Neural cell (in vitro differentiated cells): ENCODE results near the gene ZBTB7B. TPM values are rescaled to one million over a fixed set of nuclear protein-coding genes. Genes with fewer than 3 reads are reported as not detected.

Experiments used
- H2AFZ ChIP-seq: fragments of 200-600, 300-800 bp; sonication (generic), shearing (Covaris generic); 2 replicates; pipeline ENCODE4 v1.6.0; 2014; ENCODE audit warnings: low read depth, mild to moderate bottlenecking, antibody characterized with exemption, low read length, moderate library complexity
- H3F3A ChIP-seq: fragments of 200-600 bp; shearing (Covaris generic); 2 replicates; pipeline ENCODE4 v1.6.1; 2016; ENCODE audit warnings: mild to moderate bottlenecking, moderate library complexity, mixed read lengths, antibody characterized with exemption, low read length; ENCODE audit not compliant: insufficient read depth, poor library complexity, severe bottlenecking
- H3K27ac ChIP-seq: fragments of 200-600, 300-800 bp; sonication (generic), shearing (Covaris generic); 2 replicates; pipeline ENCODE4 v1.5.1; 2014; ENCODE audit warnings: mild to moderate bottlenecking, low read length, moderate library complexity
- H3K27me3 ChIP-seq: fragments of 300-800, 200-600 bp; sonication (generic), shearing (Covaris generic); 2 replicates; pipeline ENCODE4 v1.6.0; 2014; ENCODE audit warnings: mild to moderate bottlenecking, low read depth, low read length, moderate library complexity; ENCODE audit not compliant: insufficient read depth
- H3K36me3 ChIP-seq: fragments of 300-800, 200-600 bp; sonication (generic), shearing (Covaris generic); 2 replicates; pipeline ENCODE4 v1.5.1; 2014; ENCODE audit warnings: mild to moderate bottlenecking, antibody characterized with exemption, low read length, moderate library complexity; ENCODE audit not compliant: insufficient read depth
- H3K4me2 ChIP-seq: fragments of 300-800, 200-600 bp; sonication (generic), shearing (Covaris generic); 2 replicates; pipeline ENCODE4 v1.6.0; 2014; ENCODE audit warnings: mild to moderate bottlenecking, low read length
- H3K4me3 ChIP-seq: fragments of 300-800, 200-600 bp; sonication (generic), shearing (Covaris generic); 2 replicates; pipeline ENCODE4 v1.5.1; 2014; ENCODE audit warnings: mild to moderate bottlenecking, low read length, moderate library complexity
- H3K79me2 ChIP-seq: fragments of 200-600 bp; shearing (Covaris generic); replicated peaks from 2 replicates; pipeline ENCODE4 v1.6.0; 2014; ENCODE audit warnings: mild to moderate bottlenecking, low read length, moderate library complexity; ENCODE audit not compliant: insufficient read depth
- H3K9ac ChIP-seq: fragments of 300-800, 200-600 bp; sonication (generic), shearing (Covaris generic); 2 replicates; pipeline ENCODE4 v1.6.1; 2016; ENCODE audit warnings: mild to moderate bottlenecking, low read length, mixed read lengths
- H3K9me2 ChIP-seq: fragments of 200-600 bp; shearing (Covaris generic); 2 replicates; pipeline ENCODE4 v1.6.1; 2016; ENCODE audit warnings: mild to moderate bottlenecking, low read length, mixed read lengths; ENCODE audit not compliant: insufficient read depth
- H3K9me3 ChIP-seq: fragments of 200-600, 300-800 bp; sonication (generic), shearing (Covaris generic); 2 replicates; pipeline ENCODE4 v1.6.1; 2016; ENCODE audit warnings: mild to moderate bottlenecking, mixed run types, low read length, moderate library complexity, mixed read lengths
- H4K20me1 ChIP-seq: fragments of 200-600 bp; shearing (Covaris generic); 2 replicates; pipeline ENCODE4 v1.6.1; 2016; ENCODE audit warnings: mild to moderate bottlenecking, mixed run types; ENCODE audit not compliant: insufficient read depth
- EP300 ChIP-seq: fragments of 450-650 bp; conservative IDR thresholded peaks from 2 replicates; pipeline ENCODE4 v1.6.1; 2014; ENCODE audit warnings: antibody characterized with exemption, mild to moderate bottlenecking, moderate library complexity; ENCODE audit not compliant: poor library complexity, severe bottlenecking
- EZH2 ChIP-seq: fragments of 200-600, 300-800 bp; shearing (Covaris generic), sonication (generic); IDR thresholded peaks from 2 replicates; pipeline ENCODE4 v1.6.1; 2014; ENCODE audit warnings: antibody characterized with exemption, low read length, borderline replicate concordance, mild to moderate bottlenecking; ENCODE audit not compliant: insufficient read depth, poor library complexity, severe bottlenecking
- MXI1 ChIP-seq: fragments of 450-650 bp; conservative IDR thresholded peaks from 2 replicates; pipeline ENCODE4 v1.6.1; 2014; ENCODE audit warnings: antibody characterized with exemption, mild to moderate bottlenecking; ENCODE audit not compliant: poor library complexity, severe bottlenecking
- POLR2AphosphoS5 ChIP-seq: IDR thresholded peaks from 2 replicates; pipeline ENCODE4 v1.6.1; 2012
- RAD21 ChIP-seq: fragments of 450-650 bp; conservative IDR thresholded peaks from 2 replicates; pipeline ENCODE4 v1.6.1; 2014; ENCODE audit warnings: antibody characterized with exemption, mild to moderate bottlenecking, moderate library complexity
- SMC3 ChIP-seq: fragments of 450-650 bp; conservative IDR thresholded peaks from 2 replicates; pipeline ENCODE4 v1.6.1; 2014; ENCODE audit warnings: antibody characterized with exemption, mild to moderate bottlenecking, moderate library complexity; ENCODE audit not compliant: poor library complexity
- TAF1 ChIP-seq: IDR thresholded peaks from 2 replicates; pipeline ENCODE4 v1.6.1; 2012; ENCODE audit warnings: low read depth
- polyA plus RNA-seq: library from polyadenylated mRNA; depleted of rRNA; stranded (reverse); fragments of >200 nt; gene quantifications from 2 replicates; pipeline ENCODE4 v1.2.3, GENCODE V29; 2014
- TF ChIP-seq, protein P1 (sequence below): fragments of 450-650 bp; IDR thresholded peaks from 2 replicates; pipeline ENCODE4 v1.5.1; 2014; ENCODE audit warnings: antibody characterized with exemption, mild to moderate bottlenecking, moderate library complexity; ENCODE audit not compliant: poor library complexity, severe bottlenecking
- TF ChIP-seq, protein P2 (sequence below): IDR thresholded peaks from 2 replicates; pipeline ENCODE4 v1.6.1; 2012; ENCODE audit warnings: borderline replicate concordance

ZBTB7B gene
- polyA plus RNA-seq, 1 donor from 2014 or later, result 0.54 TPM

DNA sequence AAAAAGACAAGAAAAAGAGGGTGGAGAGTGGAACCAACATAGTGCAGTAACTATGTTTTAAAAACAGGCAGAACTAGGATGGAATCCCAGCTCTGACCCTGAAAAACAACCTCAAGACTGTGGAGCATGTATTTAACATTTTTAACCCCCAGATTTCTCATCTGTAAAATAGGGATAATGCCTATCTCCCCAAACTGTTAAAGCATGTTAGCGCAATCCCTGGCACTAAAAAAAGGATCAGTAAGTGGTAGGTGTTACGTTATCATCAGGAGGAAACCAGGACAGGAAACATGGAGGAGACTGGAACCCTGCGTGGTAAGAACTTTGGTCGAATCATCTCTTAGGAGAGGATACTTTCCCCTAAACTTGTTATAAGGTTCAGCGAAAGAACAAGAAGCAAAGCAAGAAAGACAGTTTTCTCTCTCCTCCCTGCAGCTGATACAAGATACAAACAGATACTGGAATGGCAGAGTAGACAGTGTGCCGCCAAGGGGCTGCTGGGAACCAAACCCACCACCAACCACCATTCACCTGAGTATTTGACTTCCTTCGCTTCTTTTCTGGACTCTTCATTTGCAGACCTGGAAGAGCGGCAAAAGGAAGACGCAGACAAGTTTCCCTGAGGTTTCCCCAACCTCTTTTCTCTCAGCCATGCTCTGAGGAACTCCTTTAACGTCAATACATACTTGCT, 42.0 kb upstream of the ZBTB7B start:
- peaks cover 24% of the 10 kb centered on the region for H3K79me2 ChIP-seq
- no peaks in the 10 kb centered on the region for H3F3A ChIP-seq
- peak overlapping the region; percentile 95 for H3K27ac ChIP-seq
- H3K27me3 ChIP-seq, result no peaks in the 10 kb centered on the region
- H3K9me2 ChIP-seq, result no peaks in the 10 kb centered on the region
- H3K36me3 ChIP-seq, result no peaks in the 10 kb centered on the region
- H2AFZ ChIP-seq, result no peak overlapping the region
- H4K20me1 ChIP-seq, result no peaks in the 10 kb centered on the region
- H3K9ac ChIP-seq, result peak overlapping the region; percentile 98
- no peaks in the 10 kb centered on the region for H3K9me3 ChIP-seq
- peak overlapping the region; percentile 98 for H3K4me3 ChIP-seq
- peak overlapping the region; percentile 86 for H3K4me2 ChIP-seq
- TF ChIP-seq, protein P1, sequence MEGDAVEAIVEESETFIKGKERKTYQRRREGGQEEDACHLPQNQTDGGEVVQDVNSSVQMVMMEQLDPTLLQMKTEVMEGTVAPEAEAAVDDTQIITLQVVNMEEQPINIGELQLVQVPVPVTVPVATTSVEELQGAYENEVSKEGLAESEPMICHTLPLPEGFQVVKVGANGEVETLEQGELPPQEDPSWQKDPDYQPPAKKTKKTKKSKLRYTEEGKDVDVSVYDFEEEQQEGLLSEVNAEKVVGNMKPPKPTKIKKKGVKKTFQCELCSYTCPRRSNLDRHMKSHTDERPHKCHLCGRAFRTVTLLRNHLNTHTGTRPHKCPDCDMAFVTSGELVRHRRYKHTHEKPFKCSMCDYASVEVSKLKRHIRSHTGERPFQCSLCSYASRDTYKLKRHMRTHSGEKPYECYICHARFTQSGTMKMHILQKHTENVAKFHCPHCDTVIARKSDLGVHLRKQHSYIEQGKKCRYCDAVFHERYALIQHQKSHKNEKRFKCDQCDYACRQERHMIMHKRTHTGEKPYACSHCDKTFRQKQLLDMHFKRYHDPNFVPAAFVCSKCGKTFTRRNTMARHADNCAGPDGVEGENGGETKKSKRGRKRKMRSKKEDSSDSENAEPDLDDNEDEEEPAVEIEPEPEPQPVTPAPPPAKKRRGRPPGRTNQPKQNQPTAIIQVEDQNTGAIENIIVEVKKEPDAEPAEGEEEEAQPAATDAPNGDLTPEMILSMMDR, result no peak
- TF ChIP-seq EZH2 (no peak), MXI1 (no peak), EP300 (no peak), SMC3 (no peak), RAD21 (no peak), TAF1 (no peak), POLR2AphosphoS5 (no peak)
- TF ChIP-seq, protein P2, sequence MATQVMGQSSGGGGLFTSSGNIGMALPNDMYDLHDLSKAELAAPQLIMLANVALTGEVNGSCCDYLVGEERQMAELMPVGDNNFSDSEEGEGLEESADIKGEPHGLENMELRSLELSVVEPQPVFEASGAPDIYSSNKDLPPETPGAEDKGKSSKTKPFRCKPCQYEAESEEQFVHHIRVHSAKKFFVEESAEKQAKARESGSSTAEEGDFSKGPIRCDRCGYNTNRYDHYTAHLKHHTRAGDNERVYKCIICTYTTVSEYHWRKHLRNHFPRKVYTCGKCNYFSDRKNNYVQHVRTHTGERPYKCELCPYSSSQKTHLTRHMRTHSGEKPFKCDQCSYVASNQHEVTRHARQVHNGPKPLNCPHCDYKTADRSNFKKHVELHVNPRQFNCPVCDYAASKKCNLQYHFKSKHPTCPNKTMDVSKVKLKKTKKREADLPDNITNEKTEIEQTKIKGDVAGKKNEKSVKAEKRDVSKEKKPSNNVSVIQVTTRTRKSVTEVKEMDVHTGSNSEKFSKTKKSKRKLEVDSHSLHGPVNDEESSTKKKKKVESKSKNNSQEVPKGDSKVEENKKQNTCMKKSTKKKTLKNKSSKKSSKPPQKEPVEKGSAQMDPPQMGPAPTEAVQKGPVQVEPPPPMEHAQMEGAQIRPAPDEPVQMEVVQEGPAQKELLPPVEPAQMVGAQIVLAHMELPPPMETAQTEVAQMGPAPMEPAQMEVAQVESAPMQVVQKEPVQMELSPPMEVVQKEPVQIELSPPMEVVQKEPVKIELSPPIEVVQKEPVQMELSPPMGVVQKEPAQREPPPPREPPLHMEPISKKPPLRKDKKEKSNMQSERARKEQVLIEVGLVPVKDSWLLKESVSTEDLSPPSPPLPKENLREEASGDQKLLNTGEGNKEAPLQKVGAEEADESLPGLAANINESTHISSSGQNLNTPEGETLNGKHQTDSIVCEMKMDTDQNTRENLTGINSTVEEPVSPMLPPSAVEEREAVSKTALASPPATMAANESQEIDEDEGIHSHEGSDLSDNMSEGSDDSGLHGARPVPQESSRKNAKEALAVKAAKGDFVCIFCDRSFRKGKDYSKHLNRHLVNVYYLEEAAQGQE, result no peak

DNA sequence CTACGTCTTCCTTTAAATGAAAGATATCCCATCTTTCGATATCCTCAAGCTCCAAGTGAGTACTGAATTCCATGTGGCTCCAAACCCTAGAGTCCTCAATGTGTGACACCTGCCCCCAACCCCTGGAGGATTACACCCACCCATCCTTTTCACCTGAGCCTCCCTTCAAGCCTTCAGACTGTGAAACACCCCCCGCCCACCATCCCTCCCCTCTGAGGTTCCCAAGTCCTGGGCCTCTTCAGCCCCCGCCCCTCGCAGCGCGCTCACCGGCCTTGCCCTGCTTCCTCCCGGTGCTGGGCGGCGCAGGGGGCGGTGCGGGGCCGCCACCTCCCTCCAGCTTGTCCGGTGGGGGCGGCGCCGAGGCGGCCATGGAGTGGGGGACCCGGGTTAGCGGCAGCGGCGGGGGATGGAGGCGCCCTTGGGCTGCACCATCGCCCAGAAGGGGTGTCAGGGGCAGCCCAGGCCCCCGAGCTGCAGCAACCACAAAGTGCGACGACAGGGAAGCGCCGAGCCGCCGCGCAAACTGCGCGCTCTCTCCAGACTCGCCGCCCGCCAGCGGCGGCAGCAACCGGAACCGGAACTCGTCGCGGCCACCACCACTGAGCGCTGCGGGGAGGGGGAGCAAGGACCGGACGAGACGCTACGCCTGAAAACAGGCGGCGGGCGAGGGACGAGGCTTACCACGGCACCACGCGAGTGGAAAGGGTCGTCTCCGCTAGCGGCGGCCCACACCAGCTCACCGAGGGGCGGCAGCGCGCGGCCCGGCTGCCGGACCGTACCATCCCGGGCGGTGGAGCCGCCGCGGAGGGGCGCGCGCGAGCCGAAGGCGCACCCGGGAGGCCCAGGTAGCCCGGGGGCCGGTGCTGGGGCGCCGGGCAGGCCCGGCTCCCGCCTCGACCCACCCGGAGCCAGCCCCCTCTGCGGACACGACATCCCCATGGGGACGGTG, 41.1 kb upstream of the ZBTB7B start, which contains the start of gene PYGO2:
TSS of gene PYGO2 (minus strand) at position 576 of the 949 bp plus-strand sequence. CDS start at position 370, 206 bp downstream.
- Histone ChIP-seq H3K9me3 (no peaks in the 10 kb centered on the region), H3K9me2 (no peaks in the 10 kb centered on the region), H3K79me2 (peaks cover 24% of the 10 kb centered on the region), H4K20me1 (no peaks in the 10 kb centered on the region), H3F3A (no peaks in the 10 kb centered on the region), H3K9ac (peak within 1 kb of the TSS; percentile 98), H3K4me2 (peak within 1 kb of the TSS; percentile 86), H3K4me3 (peak within 1 kb of the TSS; percentile 98), H3K27ac (peak within 1 kb of the TSS; percentile 95), H3K36me3 (no peaks in the 10 kb centered on the region), H2AFZ (peak within 1 kb of the TSS; percentile 93), H3K27me3 (no peaks in the 10 kb centered on the region)
- TF ChIP-seq MXI1 (peak; percentile 73), TAF1 (peak; percentile 73), RAD21 (peak; percentile 70), EZH2 (no peak), SMC3 (peak; percentile 83), EP300 (peak; percentile 66), POLR2AphosphoS5 (peak; percentile 93)
- TF ChIP-seq, protein P1, result peak; percentile 99
- TF ChIP-seq, protein P2, result peak; percentile 52
